Measurements from ENCODE around the gene TMEM86A. TPM values are rescaled to one million over a fixed set of nuclear protein-coding genes. Genes with fewer than 3 reads are reported as not detected.

TMEM86A gene
- total and polyA plus RNA-seq, 2 of the 8 experiments (the other 6 are each of a cell fraction or from before 2014, with no cell fraction given), result 1.5 to 1.7 TPM

- FAIRE-seq, result no peak
- Histone ChIP-seq H4K5ac (ENCODE audit: insufficient read length, low read depth, low read length) (no peak overlapping the region), H3K79me2 (ENCODE audit: control insufficient read depth in 1 of 2, insufficient read depth in 2 of 2, low read length in 2 of 2) (no peaks in the 10 kb centered on the region), H3K23ac (ENCODE audit: insufficient read length) (no peak overlapping the region), H4K8ac (ENCODE audit: extremely low read depth, insufficient read depth, low read length) (no peak overlapping the region; the same call in 1 of the 2 replicates), H3K79me1 (ENCODE audit: low read depth, low read length) (no peaks in the 10 kb centered on the region), H2BK120ac (replicated peaks; ENCODE audit: low read depth, low read length) (no peak overlapping the region), H4K91ac (replicated peaks; ENCODE audit: insufficient read length, low read length) (no peak overlapping the region), H2BK15ac (ENCODE audit: low read length) (no peak overlapping the region), H3K4me1 (replicated peaks in 1 of 4; ENCODE audit: control insufficient read depth in 3 of 4, insufficient read depth in 4 of 4, low read length in 3 of 4) (peaks cover 0 to 8% (median 4%) of the 10 kb centered on the region in 4 experiments; a peak in 4 of 7 replicates), H3K36me3 (ENCODE audit: control insufficient read depth in 2 of 4, insufficient read depth in 4 of 4, low read length in 3 of 4) (no peaks in the 10 kb centered on the region), H2BK12ac (ENCODE audit: low read depth, low read length) (no peak overlapping the region), H3K14ac (ENCODE audit: insufficient read length) (no peak overlapping the region), H3K4me3 (ENCODE audit: extremely low read depth in 1 of 4, insufficient read depth in 2 of 4, low read depth in 3 of 4, low read length in 4 of 4) (no peak overlapping the region), H3K27me3 (replicated peaks in 1 of 4; ENCODE audit: control insufficient read depth in 3 of 4, extremely low read depth in 1 of 4, insufficient read depth in 3 of 4, low read length in 3 of 4) (no peaks in the 10 kb centered on the region), H3K9ac (replicated peaks in 1 of 4; ENCODE audit: extremely low read depth in 1 of 4, low read depth in 3 of 4, low read length in 3 of 4) (no peak overlapping the region), H3K18ac (ENCODE audit: extremely low read depth, low read length) (no peak overlapping the region), H3K4ac (replicated peaks; ENCODE audit: insufficient read length, low read depth, low read length) (no peak overlapping the region), H3K9me3 (ENCODE audit: insufficient read depth in 2 of 2, low read depth in 1 of 2, low read length in 1 of 2) (no peaks in the 10 kb centered on the region), H2BK5ac (ENCODE audit: low read depth, low read length) (no peak overlapping the region), H2AFZ (ENCODE audit: low read length) (no peak overlapping the region), H3K27ac (ENCODE audit: low read depth, low read length) (no peak overlapping the region), H2AK5ac (ENCODE audit: low read depth, low read length) (no peak overlapping the region), H3K4me2 (ENCODE audit: insufficient read depth in 1 of 2, low read depth in 2 of 2, low read length in 2 of 2) (no peak overlapping the region), H4K20me1 (replicated peaks in 1 of 2; ENCODE audit: control insufficient read depth in 1 of 2, insufficient read depth in 2 of 2, low read length in 2 of 2) (no peaks in the 10 kb centered on the region), H3K56ac (replicated peaks; ENCODE audit: insufficient read length, low read depth, low read length) (no peak overlapping the region), H3K23me2 (ENCODE audit: low read depth, low read length) (no peaks in the 10 kb centered on the region), H2BK20ac (ENCODE audit: low read length) (no peak overlapping the region)
- WGBS, 2 experiments (ENCODE audit: extremely low coverage in 1 of 2, insufficient coverage in 1 of 2, insufficient read length in 1 of 2, insufficient replicate concordance in 2 of 2, low coverage in 1 of 2, low lambda C conversion rate in 2 of 2, missing lambda C conversion rate in 1 of 2), result 83% methylated on average over 6 of the region's 6 CpGs; no CpG with 5 or more reads in 1 of the 2 experiments
- no peak for DNase-seq (ENCODE audit: low read depth in 1 of 2, low spot score in 2 of 2)
- POLR2A ChIA-PET (ENCODE audit: partially characterized antibody), result no interaction called here
- CTCF ChIA-PET (ENCODE audit: partially characterized antibody), result interaction anchor here (0.9 to 16.4 kb wide), 6 partner anchors 10 to 106 kb away, joined by 3 to 244 read pairs (median 9); partner anchors contain the start of gene IGSF22
- TF ChIP-seq EP300 (IDR thresholded peaks at IDR 0.05; ENCODE audit: borderline replicate concordance in 1 of 2, low read depth in 2 of 2, low read length in 2 of 2) (no peak), RAD21 (IDR thresholded peaks at IDR 0.05 in 1 of 2, conservative IDR thresholded peaks at IDR 0.05 in 1 of 2; ENCODE audit: low read depth in 2 of 2, low read length in 2 of 2) (no peak), MAFK (IDR thresholded peaks at IDR 0.05; ENCODE audit: low read depth, low read length) (no peak), TCF12 (IDR thresholded peaks at IDR 0.05; ENCODE audit: low read depth, low read length) (no peak), RFX5 (IDR thresholded peaks at IDR 0.05; ENCODE audit: borderline replicate concordance, low read depth, low read length) (no peak), JUND (IDR thresholded peaks at IDR 0.05; ENCODE audit: low read length) (no peak), JUN (IDR thresholded peaks at IDR 0.05; ENCODE audit: low read depth, low read length) (no peak), CTCF (IDR thresholded peaks at IDR 0.05; ENCODE audit: control extremely low read depth in 1 of 3, insufficient read depth in 1 of 3, low read depth in 1 of 3, low read length in 3 of 3) (peak in 1 of 3 experiments; percentile 3; a peak in 1 of 4 replicates), SIN3A (conservative IDR thresholded peaks at IDR 0.05 in 1 of 2, IDR thresholded peaks at IDR 0.05 in 1 of 2; ENCODE audit: low read depth in 1 of 2, low read length in 2 of 2) (no peak)
Observed at GRCh38 chr11:18745251-18745650, 46.7 kb downstream of the TMEM86A start.
